A549 (cell line): ENCODE measurements around the gene PLEKHA3. TPM values are rescaled to one million over a fixed set of nuclear protein-coding genes. Genes with fewer than 3 reads are reported as not detected.

Source experiments
- ATAC-seq, 2 experiments: fragments of 200-7000 bp in 1 of 2; fragments of >200 bp in 1 of 2; cut with Nextera tagmentation in 1 of 2; cut with Tn5 transposase in 1 of 2; 3 replicates each; pipeline versions ENCODE4 v1.8.0 to v1.9.1; 2018 to 2020; ENCODE audit warnings: mild to moderate bottlenecking in 1 of 2, moderate library complexity in 1 of 2
- CTCF ChIA-PET: fragments of 300-600 bp; sonication (Branson Sonifier 250); formaldehyde crosslinking; extraction: SDS; loops from one replicate; lab custom pipeline; 2021; ENCODE audit warnings: antibody characterized with exemption, inconsistent platforms; lab: Yijun Ruan, JAX
- POLR2A ChIA-PET: fragments of 350-600 bp; formaldehyde crosslinking; extraction: SDS; loops from one replicate; lab custom pipeline; 2021; ENCODE audit warnings: antibody characterized with exemption, inconsistent platforms; lab: Yijun Ruan, JAX
- DNase-seq, 2 experiments: peaks; one replicate each; pipeline versions ENCODE4 v3.0.0 to v3.0.0-alpha.2; 2011 to 2016; ENCODE audit warnings: low read depth in 1 of 2, low spot score in 1 of 2
- FAIRE-seq: peaks from 2 replicates; lab custom pipeline; 2011; peaks lifted over from hg19 to GRCh38; lab: Jason Lieb, UNC
- H3K27ac ChIP-seq, 2 experiments: fragments of >200 bp; sonication (Bioruptor Twin); formaldehyde crosslinking; 3 replicates each; pipeline ENCODE4 v1.5.1; 2016 to 2017
- H3K4me1 ChIP-seq: fragments of >200 bp; sonication (Bioruptor Twin); formaldehyde crosslinking; 3 replicates; pipeline ENCODE4 v1.6.1; 2016
- H3K4me2 ChIP-seq: fragments of >200 bp; sonication (Bioruptor Twin); formaldehyde crosslinking; 3 replicates; pipeline ENCODE4 v1.6.1; 2016
- H3K4me3 ChIP-seq: fragments of >200 bp; sonication (Bioruptor Twin); formaldehyde crosslinking; 3 replicates; pipeline ENCODE4 v1.5.1; 2016
- H3K9me3 ChIP-seq: fragments of >200 bp; sonication (Bioruptor Twin); formaldehyde crosslinking; 3 replicates; pipeline ENCODE4 v1.6.1; 2016
- CBX2 ChIP-seq: fragments of 200-600 bp; sonication (generic); IDR thresholded peaks from 2 replicates; pipeline ENCODE4 v1.6.1; 2016; ENCODE audit warnings: low read depth, mild to moderate bottlenecking, borderline replicate concordance
- CEBPB ChIP-seq, 2 experiments: fragments of >200 bp in 1 of 2; sonication (Bioruptor Twin) in 1 of 2; formaldehyde crosslinking in 1 of 2; IDR thresholded peaks; 2 replicates each; pipeline ENCODE4 v1.6.1; 2012 to 2016
- EHF ChIP-seq: fragments of 250-450 bp; sonication (Bioruptor Pico); IDR thresholded peaks from 2 replicates; pipeline ENCODE4 v1.5.0; 2020; ENCODE audit warnings: mild to moderate bottlenecking
- ESRRA ChIP-seq: fragments of 150-350 bp; IDR thresholded peaks from 2 replicates; pipeline ENCODE4 v1.6.1; 2014; ENCODE audit warnings: mild to moderate bottlenecking, low read length, borderline replicate concordance
- FOSL2 ChIP-seq, 2 experiments: fragments of 450-650 bp in 1 of 2; fragments of >200 bp in 1 of 2; sonication (Bioruptor Twin) in 1 of 2; formaldehyde crosslinking; IDR thresholded peaks; 2 replicates each; pipeline versions ENCODE4 v1.5.0 to v1.6.1; 2016 to 2020; ENCODE audit warnings: mild to moderate bottlenecking in 1 of 2, moderate library complexity in 1 of 2
- FOXS1 ChIP-seq: fragments of 250-450 bp; sonication (Bioruptor Pico); IDR thresholded peaks from 2 replicates; pipeline ENCODE4 v1.5.0; 2020; ENCODE audit warnings: mild to moderate bottlenecking, moderate library complexity
- GATA3 ChIP-seq: IDR thresholded peaks from 2 replicates; pipeline ENCODE4 v1.6.1; 2012; ENCODE audit warnings: borderline replicate concordance
- HEYL ChIP-seq: fragments of 250-450 bp; sonication (Bioruptor Pico); IDR thresholded peaks from 2 replicates; pipeline ENCODE4 v1.8.0; 2021; ENCODE audit warnings: mild to moderate bottlenecking, moderate library complexity
- JUN ChIP-seq, 2 experiments: fragments of >200 bp; sonication (Bioruptor Twin); formaldehyde crosslinking; IDR thresholded peaks; 2 replicates in 1 of 2; 3 replicates in 1 of 2; pipeline ENCODE4 v1.6.1; 2016 to 2017
- KDM1A ChIP-seq: fragments of 200-600 bp; sonication (generic); IDR thresholded peaks from 2 replicates; pipeline ENCODE4 v1.6.1; 2016; ENCODE audit warnings: low read depth, mild to moderate bottlenecking
- NPAS2 ChIP-seq: fragments of 250-450 bp; sonication (Bioruptor Pico); IDR thresholded peaks from 2 replicates; pipeline ENCODE4 v1.8.0; 2022; ENCODE audit warnings: mild to moderate bottlenecking, moderate library complexity, borderline replicate concordance
- NR3C1 ChIP-seq: fragments of >200 bp; sonication (Bioruptor Twin); formaldehyde crosslinking; IDR thresholded peaks from 3 replicates; pipeline ENCODE4 v1.6.1; 2017
- POLR2A ChIP-seq: IDR thresholded peaks from 2 replicates; pipeline ENCODE4 v1.6.1; 2012; ENCODE audit warnings: mild to moderate bottlenecking, low read length
- RCOR1 ChIP-seq: fragments of 150-350 bp; IDR thresholded peaks from 2 replicates; pipeline ENCODE4 v1.6.1; 2014; ENCODE audit warnings: antibody characterized with exemption, low read length, low read depth
- RFX5 ChIP-seq: fragments of 450-650 bp; IDR thresholded peaks from 2 replicates; pipeline ENCODE4 v1.7.1; 2014; ENCODE audit warnings: antibody characterized with exemption, mild to moderate bottlenecking, moderate library complexity
- RNF2 ChIP-seq: fragments of 200-600 bp; sonication (generic); IDR thresholded peaks from 2 replicates; pipeline ENCODE4 v1.6.1; 2016; ENCODE audit warnings: low read depth, mild to moderate bottlenecking, antibody characterized with exemption, moderate library complexity, borderline replicate concordance
- SMC3 ChIP-seq: fragments of >200 bp; sonication (Bioruptor Twin); formaldehyde crosslinking; IDR thresholded peaks from 3 replicates; pipeline ENCODE4 v1.6.1; 2018; ENCODE audit warnings: inconsistent platforms
- SREBF2 ChIP-seq: fragments of 450-650 bp; IDR thresholded peaks from 2 replicates; pipeline ENCODE4 v1.6.1; 2014; ENCODE audit warnings: mild to moderate bottlenecking, moderate library complexity
- TP53 ChIP-seq: fragments of 250-450 bp; sonication (Bioruptor Pico); IDR thresholded peaks from 2 replicates; pipeline ENCODE4 v1.5.0; 2021; ENCODE audit warnings: mild to moderate bottlenecking, moderate library complexity
- ZC3H11A ChIP-seq: fragments of 450-650 bp; IDR thresholded peaks from 2 replicates; pipeline ENCODE4 v1.6.1; 2014; ENCODE audit warnings: antibody characterized with exemption, mild to moderate bottlenecking
- ZFP36 ChIP-seq: fragments of 450-650 bp; IDR thresholded peaks from 2 replicates; pipeline ENCODE4 v1.6.1; 2014; ENCODE audit warnings: borderline replicate concordance; ENCODE audit not compliant: partially characterized antibody
- ZNF302 ChIP-seq: fragments of 250-450 bp; sonication (Bioruptor Pico); IDR thresholded peaks from 2 replicates; pipeline ENCODE4 v1.9.0; 2021; ENCODE audit warnings: inconsistent platforms, mild to moderate bottlenecking, moderate library complexity
- ZSCAN20 ChIP-seq: fragments of 250-450 bp; sonication (Bioruptor Pico); IDR thresholded peaks from 2 replicates; pipeline ENCODE4 v1.8.0; 2022; ENCODE audit warnings: mild to moderate bottlenecking, moderate library complexity
- WGBS: methylation state at CpG from one replicate; pipeline ENCODE4 v1.1.6; 2017; ENCODE audit errors: missing lambda C conversion rate; 5-methylcytosine and 5-hydroxymethylcytosine counted together
- polyA plus RNA-seq, 4 experiments: library from polyadenylated mRNA; depleted of rRNA in 3 of 4; stranded (reverse); fragments of >200 nt; fragmentation: RNase III in 1 of 4; extraction: RNeasy Plus Mini Kit Qiagen cat#74134 plus additional on column Dnase treatment in 1 of 4; gene quantifications; 2 replicates in 3 of 4; 3 replicates in 1 of 4; pipeline ENCODE4 v1.2.3, GENCODE V29; 2011 to 2017
- TF ChIP-seq, protein P1 (sequence below): IDR thresholded peaks from 2 replicates; pipeline ENCODE4 v1.6.1; 2012
- TF ChIP-seq, protein P2 (sequence below): fragments of >200 bp; sonication (Bioruptor Twin); formaldehyde crosslinking; IDR thresholded peaks from 2 replicates; pipeline ENCODE4 v1.6.1; 2016
- TF ChIP-seq, protein P3 (sequence below): fragments of 250-450 bp; sonication (Bioruptor Pico); IDR thresholded peaks from 2 replicates; pipeline ENCODE4 v1.5.0; 2020; ENCODE audit warnings: low read depth, mild to moderate bottlenecking, moderate library complexity
- TF ChIP-seq, protein P4 (sequence below): IDR thresholded peaks from 2 replicates; pipeline ENCODE4 v1.6.1; 2012; ENCODE audit warnings: low read depth, borderline replicate concordance
- TF ChIP-seq, protein P5 (sequence below): IDR thresholded peaks from 2 replicates; pipeline ENCODE4 v1.6.1; 2012
- TF ChIP-seq, protein P6 (sequence below): fragments of 450-650 bp; IDR thresholded peaks from 2 replicates; pipeline ENCODE4 v1.6.1; 2014; ENCODE audit warnings: antibody characterized with exemption

Gene PLEKHA3
- polyA plus RNA-seq, 2 of the 4 experiments (the other 2 are of a cell fraction): 9.6 to 47.4 TPM

DNA sequence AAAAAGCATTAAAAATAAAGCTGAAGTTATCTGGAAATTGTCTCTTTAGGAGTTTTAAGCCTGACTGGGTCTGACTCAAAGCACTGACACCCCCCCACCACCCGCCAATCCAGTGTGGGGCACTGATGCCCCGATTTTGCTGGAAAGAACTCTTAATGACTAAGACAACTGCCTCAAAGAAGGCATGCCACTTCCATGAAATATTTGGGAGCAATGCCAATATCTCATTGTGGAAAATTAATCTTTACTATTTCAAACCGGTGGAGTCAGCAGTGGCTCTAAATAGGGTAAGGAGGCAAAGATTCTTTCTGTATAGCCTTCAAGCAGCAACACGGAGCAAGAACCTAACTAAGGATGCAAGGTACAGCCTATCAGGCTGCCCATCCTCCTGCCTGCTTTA lies 6.3 kb upstream of the PLEKHA3 start:
- ChIA-PET POLR2A (interaction anchor here (0.9 kb wide), 1 partner anchor 23 kb away, joined by 4 read pairs; the partner anchor contains the start of genes PJVK and PRKRA), CTCF (no interaction called here)
- no peak overlapping the region for H3K4me3 ChIP-seq
- no peak for TF ChIP-seq ZC3H11A
- no peak for TF ChIP-seq GATA3
- TF ChIP-seq SMC3: no peak
- no peak for TF ChIP-seq ZFP36
- ATAC-seq (no peak), FAIRE-seq (no peak), DNase-seq (no peak)
- peaks cover 14% of the 10 kb centered on the region for H3K4me1 ChIP-seq
- WGBS: 62% methylated on average over 4 of the region's 4 CpGs
- no peak overlapping the region for H3K27ac ChIP-seq
- H3K9me3 ChIP-seq: no peaks in the 10 kb centered on the region
- H3K4me2 ChIP-seq: no peak overlapping the region

DNA sequence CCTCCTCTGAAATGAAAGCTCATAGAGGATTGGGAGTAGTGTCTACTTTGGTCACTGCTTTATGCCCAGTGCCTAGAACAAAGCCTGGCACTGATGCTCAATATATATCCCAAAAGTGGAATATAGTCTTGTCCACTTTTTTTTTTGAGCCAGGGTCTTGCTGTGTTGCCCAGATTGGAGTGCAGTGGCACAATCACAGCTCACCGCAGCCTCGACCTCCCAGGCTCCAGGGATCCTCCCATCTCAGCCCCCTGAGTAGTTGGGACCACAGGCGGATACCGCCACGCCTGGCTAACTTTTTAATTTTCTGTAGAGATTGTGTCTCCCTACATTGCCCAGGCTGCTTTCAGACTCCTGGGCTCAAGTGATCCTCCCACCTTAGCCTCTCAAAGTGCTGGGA lies 5.7 kb upstream of the PLEKHA3 start:
- H3K4me1 ChIP-seq: peaks cover 18% of the 10 kb centered on the region
- ChIA-PET POLR2A (no interaction called here), CTCF (interaction anchor here (0.7 to 2.1 kb wide), 2 partner anchors 24 to 351 kb away, joined by 3 to 4 read pairs; no protein-coding TSS in a partner anchor)
- WGBS: 94% methylated on average over 5 of the region's 5 CpGs
- TF ChIP-seq, protein P1, sequence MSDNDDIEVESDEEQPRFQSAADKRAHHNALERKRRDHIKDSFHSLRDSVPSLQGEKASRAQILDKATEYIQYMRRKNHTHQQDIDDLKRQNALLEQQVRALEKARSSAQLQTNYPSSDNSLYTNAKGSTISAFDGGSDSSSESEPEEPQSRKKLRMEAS: no peak
- no peak for TF ChIP-seq HEYL (CRISPR knock-in tag)
- no peak for TF ChIP-seq ESRRA
- no peak for TF ChIP-seq NR3C1
- TF ChIP-seq, protein P2, sequence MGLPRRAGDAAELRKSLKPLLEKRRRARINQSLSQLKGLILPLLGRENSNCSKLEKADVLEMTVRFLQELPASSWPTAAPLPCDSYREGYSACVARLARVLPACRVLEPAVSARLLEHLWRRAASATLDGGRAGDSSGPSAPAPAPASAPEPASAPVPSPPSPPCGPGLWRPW: no peak
- no peak for TF ChIP-seq GATA3
- TF ChIP-seq, protein P3, sequence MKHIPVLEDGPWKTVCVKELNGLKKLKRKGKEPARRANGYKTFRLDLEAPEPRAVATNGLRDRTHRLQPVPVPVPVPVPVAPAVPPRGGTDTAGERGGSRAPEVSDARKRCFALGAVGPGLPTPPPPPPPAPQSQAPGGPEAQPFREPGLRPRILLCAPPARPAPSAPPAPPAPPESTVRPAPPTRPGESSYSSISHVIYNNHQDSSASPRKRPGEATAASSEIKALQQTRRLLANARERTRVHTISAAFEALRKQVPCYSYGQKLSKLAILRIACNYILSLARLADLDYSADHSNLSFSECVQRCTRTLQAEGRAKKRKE: no peak
- no peak for TF ChIP-seq RNF2
- no peak for TF ChIP-seq KDM1A
- no peak for TF ChIP-seq EHF (CRISPR knock-in tag)
- TF ChIP-seq, protein P4, sequence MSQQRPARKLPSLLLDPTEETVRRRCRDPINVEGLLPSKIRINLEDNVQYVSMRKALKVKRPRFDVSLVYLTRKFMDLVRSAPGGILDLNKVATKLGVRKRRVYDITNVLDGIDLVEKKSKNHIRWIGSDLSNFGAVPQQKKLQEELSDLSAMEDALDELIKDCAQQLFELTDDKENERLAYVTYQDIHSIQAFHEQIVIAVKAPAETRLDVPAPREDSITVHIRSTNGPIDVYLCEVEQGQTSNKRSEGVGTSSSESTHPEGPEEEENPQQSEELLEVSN: no peak
- no peak for TF ChIP-seq FOSL2 (IDR thresholded peaks at IDR 0.05)
- no peak for TF ChIP-seq FOSL2 (CRISPR knock-in tag; IDR thresholded peaks at IDR 0.05)
- no peak for TF ChIP-seq JUN (IDR thresholded peaks at IDR 0.05)
- no peak for TF ChIP-seq ZNF302 (CRISPR knock-in tag)
- TF ChIP-seq NPAS2 (CRISPR knock-in tag): no peak
- TF ChIP-seq RFX5: no peak
- no peak for TF ChIP-seq SREBF2
- no peak for TF ChIP-seq TP53 (CRISPR knock-in tag)
- no peak for TF ChIP-seq FOXS1 (CRISPR knock-in tag)
- no peak for TF ChIP-seq ZFP36
- H3K27ac ChIP-seq: no peak overlapping the region
- no peak overlapping the region for H3K4me3 ChIP-seq
- H3K9me3 ChIP-seq: no peaks in the 10 kb centered on the region
- DNase-seq (no peak), ATAC-seq (no peak), FAIRE-seq (no peak)
- H3K4me2 ChIP-seq: no peak overlapping the region

DNA sequence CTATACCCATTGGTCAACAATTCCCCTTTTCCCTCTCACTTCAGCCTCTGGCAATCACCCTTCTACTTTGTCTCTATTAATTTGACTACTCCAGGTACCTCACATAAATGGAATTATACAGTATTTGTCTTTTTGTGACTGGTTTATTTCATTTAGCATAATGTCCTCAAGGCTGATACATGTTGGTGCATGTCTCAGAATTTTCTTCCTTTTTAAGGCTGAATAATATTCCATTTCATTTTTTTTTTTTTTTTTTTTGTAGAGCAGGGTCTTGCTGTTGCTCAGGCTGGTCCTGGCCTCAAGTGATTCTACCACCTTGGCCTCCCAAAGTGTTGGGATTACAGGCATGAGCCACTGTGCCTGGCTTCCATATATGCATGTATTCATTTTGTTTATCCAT lies 3.8 kb upstream of the PLEKHA3 start:
- ATAC-seq (no peak), FAIRE-seq (no peak), DNase-seq (no peak)
- Histone ChIP-seq H3K4me3 (no peak overlapping the region), H3K4me1 (peaks cover 23% of the 10 kb centered on the region), H3K27ac (no peak overlapping the region), H3K4me2 (no peak overlapping the region), H3K9me3 (no peaks in the 10 kb centered on the region)
- ChIA-PET POLR2A (interaction anchor here (0.9 kb wide), 1 partner anchor 25 kb away, joined by 4 read pairs; the partner anchor contains the start of genes PJVK and PRKRA), CTCF (interaction anchor here (2.1 kb wide), 1 partner anchor 26 kb away, joined by 4 read pairs; no protein-coding TSS in a partner anchor)
- no peak for TF ChIP-seq FOSL2 (IDR thresholded peaks at IDR 0.05)
- TF ChIP-seq FOSL2 (CRISPR knock-in tag; IDR thresholded peaks at IDR 0.05): no peak
- no peak for TF ChIP-seq ZSCAN20 (CRISPR knock-in tag)
- no peak for TF ChIP-seq CBX2
- TF ChIP-seq, protein P5, sequence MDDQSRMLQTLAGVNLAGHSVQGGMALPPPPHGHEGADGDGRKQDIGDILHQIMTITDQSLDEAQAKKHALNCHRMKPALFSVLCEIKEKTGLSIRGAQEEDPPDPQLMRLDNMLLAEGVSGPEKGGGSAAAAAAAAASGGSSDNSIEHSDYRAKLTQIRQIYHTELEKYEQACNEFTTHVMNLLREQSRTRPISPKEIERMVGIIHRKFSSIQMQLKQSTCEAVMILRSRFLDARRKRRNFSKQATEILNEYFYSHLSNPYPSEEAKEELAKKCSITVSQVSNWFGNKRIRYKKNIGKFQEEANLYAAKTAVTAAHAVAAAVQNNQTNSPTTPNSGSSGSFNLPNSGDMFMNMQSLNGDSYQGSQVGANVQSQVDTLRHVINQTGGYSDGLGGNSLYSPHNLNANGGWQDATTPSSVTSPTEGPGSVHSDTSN: no peak
- TF ChIP-seq RCOR1: no peak
- TF ChIP-seq GATA3: no peak
- no peak for TF ChIP-seq KDM1A
- TF ChIP-seq POLR2A: no peak
- TF ChIP-seq, protein P3: no peak
- TF ChIP-seq CEBPB (IDR thresholded peaks at IDR 0.05): no peak
- TF ChIP-seq, protein P6, sequence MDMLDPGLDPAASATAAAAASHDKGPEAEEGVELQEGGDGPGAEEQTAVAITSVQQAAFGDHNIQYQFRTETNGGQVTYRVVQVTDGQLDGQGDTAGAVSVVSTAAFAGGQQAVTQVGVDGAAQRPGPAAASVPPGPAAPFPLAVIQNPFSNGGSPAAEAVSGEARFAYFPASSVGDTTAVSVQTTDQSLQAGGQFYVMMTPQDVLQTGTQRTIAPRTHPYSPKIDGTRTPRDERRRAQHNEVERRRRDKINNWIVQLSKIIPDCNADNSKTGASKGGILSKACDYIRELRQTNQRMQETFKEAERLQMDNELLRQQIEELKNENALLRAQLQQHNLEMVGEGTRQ: no peak
